Hematopoietic multipotent progenitor cell treated with erythropoietin and hydrocortisone succinate and interleukin-3 and kit ligand, for 4 days (in vitro differentiated cells): ENCODE data around the gene PSMB3.
"Not testable (repeated sequence)": the region's sequence is repeated elsewhere in the genome, so short reads cannot be mapped to it uniquely, and the experiment has no call there.

ENCODE experiments used
- DNase-seq: peaks from one replicate; pipeline ENCODE4 v3.0.0-alpha.2; 2015

Gene PSMB3

GRCh38 chr17:38750044-38750311 lies 2.6 kb upstream of the PSMB3 start:
- no peak for DNase-seq

- DNase-seq = peak; percentile 43
Measured at GRCh38 chr17:38750312-38751121, 2.0 kb upstream of the PSMB3 start.

- no peak for DNase-seq
Measured at GRCh38 chr17:38751144-38751807, 1.3 kb upstream of the PSMB3 start.

- peak; percentile 91 for DNase-seq
Measured at GRCh38 chr17:38751808-38752307, 683 bp upstream of the PSMB3 start.

GRCh38 chr17:38753071-38753506 lies 548 bp downstream of the PSMB3 start:
- no peak for DNase-seq

- DNase-seq = peak; percentile 64
Measured at GRCh38 chr17:38761612-38762011, 9.1 kb downstream of the PSMB3 start.

- no peak for DNase-seq
Measured at GRCh38 chr17:38762231-38762630, 9.7 kb downstream of the PSMB3 start.

GRCh38 chr17:38766341-38766740 lies 13.8 kb downstream of the PSMB3 start:
- DNase-seq = no peak

GRCh38 chr17:38768417-38768816 lies 15.9 kb downstream of the PSMB3 start:
- DNase-seq = no peak

- no peak for DNase-seq
Measured at GRCh38 chr17:38773258-38773657, 20.7 kb downstream of the PSMB3 start.

GRCh38 chr17:38777641-38778250 lies 25.2 kb downstream of the PSMB3 start:
- DNase-seq = no peak

- no peak for DNase-seq
Measured at GRCh38 chr17:38779965-38780752, 27.6 kb downstream of the PSMB3 start.

- no peak for DNase-seq
Measured at GRCh38 chr17:38783227-38783626, 30.7 kb downstream of the PSMB3 start.

- DNase-seq = no peak
Measured at GRCh38 chr17:38786372-38786771, 33.8 kb downstream of the PSMB3 start.

GRCh38 chr17:38787999-38788398 lies 35.5 kb downstream of the PSMB3 start:
- DNase-seq = not testable (repeated sequence)

GRCh38 chr17:38789185-38789584 lies 36.6 kb downstream of the PSMB3 start:
- DNase-seq = no peak

- DNase-seq = not testable (repeated sequence)
Measured at GRCh38 chr17:38790148-38790707, 37.7 kb downstream of the PSMB3 start.

- no peak for DNase-seq
Measured at GRCh38 chr17:38791162-38791561, 38.6 kb downstream of the PSMB3 start.

GRCh38 chr17:38794221-38794620 lies 41.7 kb downstream of the PSMB3 start:
- no peak for DNase-seq

GRCh38 chr17:38796451-38797157 lies 44.1 kb downstream of the PSMB3 start:
- no peak for DNase-seq

GRCh38 chr17:38797158-38797490 lies 44.6 kb downstream of the PSMB3 start:
- no peak for DNase-seq

- no peak for DNase-seq
Measured at GRCh38 chr17:38797828-38798227, 45.3 kb downstream of the PSMB3 start.
